Medulla oblongata (tissue), 1 donor: ENCODE results near the gene CADM1.
A peak's percentile ranks its signal among the peaks of the same experiment; 100 is the strongest.

ENCODE experiments used
- DNase-seq: peaks from one replicate; pipeline ENCODE4 v3.0.0-alpha.2; 2015; ENCODE audit errors: extremely low spot score

Gene CADM1

GRCh38 chr11:115282923-115283322 is 221.3 kb downstream of the CADM1 start:
- DNase-seq: no peak

GRCh38 chr11:115280775-115281174 is 223.4 kb downstream of the CADM1 start:
- DNase-seq: no peak

- no peak for DNase-seq
Observed at GRCh38 chr11:115279813-115280761, 224.1 kb downstream of the CADM1 start.

DNA sequence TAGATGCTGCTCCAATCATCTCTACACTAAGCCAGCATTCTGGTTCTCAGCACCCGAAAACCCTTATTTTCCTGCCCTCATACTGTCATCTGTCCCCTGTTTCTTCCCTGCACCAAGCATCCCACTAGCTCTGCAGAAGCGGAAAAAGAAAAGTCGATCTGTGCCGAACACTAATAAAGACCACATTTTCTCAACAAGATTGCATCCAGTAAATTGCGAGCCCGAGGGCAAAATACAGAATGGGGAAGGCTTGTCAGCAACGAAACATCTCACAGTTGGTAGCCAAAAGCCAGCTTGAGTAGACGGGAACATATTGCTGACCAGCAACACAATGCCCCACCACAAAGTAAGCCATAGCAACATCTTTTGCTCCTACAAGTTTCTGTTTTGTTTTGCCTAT is 227.4 kb downstream of the CADM1 start:
- no peak for DNase-seq

GRCh38 chr11:115276191-115276590 is 228.0 kb downstream of the CADM1 start:
- DNase-seq: no peak

GRCh38 chr11:115275045-115275444 is 229.2 kb downstream of the CADM1 start:
- DNase-seq: no peak

DNA sequence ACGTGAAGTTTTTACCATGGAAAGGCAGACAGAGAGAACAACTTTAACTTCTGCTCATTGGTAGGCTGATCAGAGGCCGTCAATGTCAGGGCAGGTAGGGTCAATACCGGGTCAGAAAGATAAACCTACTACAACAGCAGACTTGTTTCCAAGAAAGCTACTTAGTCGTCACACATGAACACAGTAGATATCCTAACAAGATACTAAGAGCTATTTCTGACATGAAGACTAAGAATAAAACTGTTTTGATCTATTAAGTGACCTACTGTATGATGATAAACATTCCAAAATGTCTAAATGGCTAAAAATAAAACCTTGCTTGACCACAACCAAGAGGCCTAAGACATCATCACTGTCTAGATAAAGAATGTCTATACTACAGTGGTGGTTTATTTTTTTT is 231.3 kb downstream of the CADM1 start:
- no peak for DNase-seq

GRCh38 chr11:115271643-115272042 is 232.6 kb downstream of the CADM1 start:
- DNase-seq: no peak

DNA sequence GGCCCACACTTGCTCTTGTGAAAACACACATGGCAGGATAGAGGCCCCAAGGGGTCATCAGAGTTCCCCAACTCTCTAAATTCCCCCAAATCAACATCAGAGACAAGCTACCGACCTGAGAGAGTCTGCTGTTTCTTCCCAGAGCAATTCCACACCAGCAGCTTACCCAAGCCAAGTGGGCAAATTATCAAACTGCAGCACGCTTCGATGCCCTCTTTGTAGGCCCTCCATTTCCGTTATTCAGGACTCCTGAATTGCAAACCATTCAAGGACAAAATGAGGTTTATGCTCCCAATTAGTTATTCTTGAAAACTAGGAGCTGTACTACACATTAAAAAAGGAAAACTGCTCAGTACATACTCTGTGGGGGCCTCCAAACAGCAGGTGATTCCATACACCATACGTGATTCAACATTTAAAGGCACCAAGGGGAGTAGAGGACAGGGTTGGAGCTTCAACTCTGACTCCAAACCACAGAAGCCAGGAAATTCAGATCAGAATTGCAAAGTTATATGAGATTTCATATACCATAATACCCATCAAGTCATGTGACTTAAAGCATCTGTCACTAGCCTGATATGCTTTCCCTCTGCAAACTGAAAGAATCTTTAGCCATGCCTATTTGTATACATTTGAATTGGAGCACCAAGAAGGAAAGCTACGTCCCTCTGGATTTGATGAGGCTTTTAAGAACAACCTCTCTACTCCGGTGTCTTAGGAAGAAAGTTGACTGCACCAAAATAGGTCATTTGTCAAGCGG is 234.8 kb downstream of the CADM1 start:
- DNase-seq: peak; percentile 61

DNA sequence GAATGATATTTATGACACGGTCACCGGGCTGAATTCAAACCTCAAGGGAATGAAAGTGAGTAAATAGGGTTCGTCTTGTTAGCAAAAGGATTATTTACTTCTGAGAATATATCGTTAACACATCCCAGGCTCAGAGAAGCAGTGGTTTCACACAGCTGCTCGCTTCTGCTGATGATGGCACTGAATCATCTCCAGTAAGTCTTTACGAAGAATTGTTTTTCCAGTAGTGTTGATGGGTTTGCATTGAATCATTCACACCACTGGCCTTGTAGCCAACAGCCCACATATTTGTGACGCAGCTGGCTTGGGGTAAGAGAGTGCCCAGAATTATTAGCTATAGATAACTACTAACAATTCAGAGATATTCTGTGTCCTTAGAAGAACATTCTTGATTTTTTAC is 236.3 kb downstream of the CADM1 start:
- no peak for DNase-seq

DNA sequence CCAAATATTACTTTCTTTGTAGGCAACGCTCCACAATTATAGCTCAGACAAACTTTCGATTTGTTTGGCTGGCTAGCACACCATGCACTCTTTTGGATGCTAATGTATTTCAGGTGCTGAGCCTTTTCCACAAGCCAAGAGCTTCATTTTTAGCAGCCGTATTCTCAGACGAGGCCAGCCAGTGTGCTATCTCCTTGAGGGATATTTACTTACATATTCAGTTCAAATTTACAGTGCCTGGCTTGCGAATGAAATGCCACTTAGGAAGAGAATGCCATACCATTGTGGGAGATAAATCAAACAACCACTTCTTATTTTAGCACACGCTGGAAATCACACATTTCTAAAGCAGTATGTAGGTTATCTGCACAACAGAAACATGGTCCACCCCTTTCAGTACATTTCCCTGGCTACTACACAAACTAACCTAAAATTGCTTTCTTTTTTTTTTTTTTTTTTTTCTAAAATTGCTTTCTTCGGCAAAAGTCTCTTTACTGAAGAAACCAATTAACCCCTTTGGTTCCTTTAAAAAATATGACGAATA is 236.9 kb downstream of the CADM1 start:
- no peak for DNase-seq

- DNase-seq: no peak
Observed at GRCh38 chr11:115266066-115266639, 238.1 kb downstream of the CADM1 start.

GRCh38 chr11:115263799-115264656 is 240.2 kb downstream of the CADM1 start:
- no peak for DNase-seq

DNA sequence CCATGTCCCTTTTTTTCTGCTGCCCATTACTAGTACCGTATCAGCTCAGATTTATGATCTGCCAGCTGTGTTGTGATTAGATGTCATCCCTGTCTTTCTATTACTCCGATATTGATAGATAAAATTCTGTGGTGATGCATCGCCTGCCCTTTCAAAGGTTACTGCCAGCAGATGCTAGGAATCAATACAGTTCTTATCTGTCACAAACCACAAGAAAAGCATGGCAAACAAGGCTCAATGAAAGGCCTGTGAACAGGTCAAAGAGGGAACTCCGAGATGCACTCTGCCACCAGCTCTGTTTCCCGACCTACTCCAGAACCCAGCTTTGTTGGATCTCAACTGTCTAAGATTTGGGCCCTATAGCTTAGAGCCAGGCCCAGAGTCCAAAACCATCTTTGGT is 246.0 kb downstream of the CADM1 start:
- DNase-seq: no peak

- DNase-seq: no peak
Observed at GRCh38 chr11:115257678-115258077, 246.5 kb downstream of the CADM1 start.

- DNase-seq: no peak
Observed at GRCh38 chr11:115257270-115257669, 246.9 kb downstream of the CADM1 start.

- peak; percentile 8 for DNase-seq
Observed at GRCh38 chr11:115256397-115257197, 247.6 kb downstream of the CADM1 start.

GRCh38 chr11:115255006-115255762 is 249.0 kb downstream of the CADM1 start:
- no peak for DNase-seq

DNA sequence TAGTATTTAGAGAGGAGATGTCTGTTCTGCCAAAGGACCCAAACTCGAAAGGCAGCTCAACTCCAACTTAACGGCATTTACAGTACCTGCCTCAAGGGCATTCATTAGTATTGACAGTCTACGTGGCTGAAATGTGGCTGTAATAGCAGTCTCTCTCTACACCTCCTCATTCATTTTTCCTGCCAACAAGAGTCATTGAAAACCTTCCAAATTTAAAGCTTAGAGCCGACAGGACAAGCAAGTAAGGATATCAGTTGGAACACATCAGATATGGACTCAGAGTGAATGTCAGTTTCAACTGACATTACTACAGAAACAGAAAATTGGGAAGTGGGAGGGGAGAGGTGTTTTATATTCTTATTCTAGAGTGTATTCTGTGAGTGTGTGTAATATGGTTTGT is 253.1 kb downstream of the CADM1 start:
- DNase-seq: no peak
